ENCODE data around the gene EHBP1L1.

Gene EHBP1L1

GRCh38 chr11:65616575-65617001 lies 40.7 kb downstream of the EHBP1L1 start:
- DNase-seq (ENCODE audit: low spot score), result no peak

- DNase-seq (ENCODE audit: low spot score), result no peak
Observed at GRCh38 chr11:65617136-65617850, 41.4 kb downstream of the EHBP1L1 start.

GRCh38 chr11:65617990-65618751 lies 42.3 kb downstream of the EHBP1L1 start:
- no peak for DNase-seq (ENCODE audit: low spot score)

GRCh38 chr11:65618763-65619162 lies 42.9 kb downstream of the EHBP1L1 start:
- DNase-seq (ENCODE audit: low spot score), result no peak

GRCh38 chr11:65619281-65619928 lies 43.6 kb downstream of the EHBP1L1 start:
- no peak for DNase-seq (ENCODE audit: low spot score)

GRCh38 chr11:65620666-65621065 lies 44.8 kb downstream of the EHBP1L1 start:
- DNase-seq (ENCODE audit: low spot score), result no peak

GRCh38 chr11:65621460-65621859 lies 45.6 kb downstream of the EHBP1L1 start:
- no peak for DNase-seq (ENCODE audit: low spot score)

GRCh38 chr11:65622011-65622410 lies 46.2 kb downstream of the EHBP1L1 start:
- DNase-seq (ENCODE audit: low spot score), result no peak

GRCh38 chr11:65623177-65623576 lies 47.3 kb downstream of the EHBP1L1 start:
- DNase-seq (ENCODE audit: low spot score), result no peak

- no peak for DNase-seq (ENCODE audit: low spot score)
Observed at GRCh38 chr11:65623852-65624616, 48.2 kb downstream of the EHBP1L1 start.

GRCh38 chr11:65624931-65625627 lies 49.2 kb downstream of the EHBP1L1 start:
- DNase-seq (ENCODE audit: low spot score), result no peak

GRCh38 chr11:65625628-65626342 lies 49.9 kb downstream of the EHBP1L1 start:
- DNase-seq (ENCODE audit: low spot score), result no peak

- no peak for DNase-seq (ENCODE audit: low spot score)
Observed at GRCh38 chr11:65627202-65627601, 51.3 kb downstream of the EHBP1L1 start.

GRCh38 chr11:65629579-65629978 lies 53.7 kb downstream of the EHBP1L1 start:
- no peak for DNase-seq (ENCODE audit: low spot score)

- DNase-seq (ENCODE audit: low spot score), result no peak
Observed at GRCh38 chr11:65630215-65630614, 54.4 kb downstream of the EHBP1L1 start.

- no peak for DNase-seq (ENCODE audit: low spot score)
Observed at GRCh38 chr11:65633390-65634108, 57.7 kb downstream of the EHBP1L1 start.

GRCh38 chr11:65634109-65634436 lies 58.2 kb downstream of the EHBP1L1 start:
- DNase-seq (ENCODE audit: low spot score), result no peak

- no peak for DNase-seq (ENCODE audit: low spot score)
Observed at GRCh38 chr11:65634440-65634839, 58.6 kb downstream of the EHBP1L1 start.

GRCh38 chr11:65634905-65635731 lies 59.3 kb downstream of the EHBP1L1 start:
- DNase-seq (ENCODE audit: low spot score), result no peak
